Activated CD4-positive, alpha-beta T cell treated with anti-CD3 and anti-CD28 coated beads for 36 hours (primary cell): ENCODE measurements around the gene SLCO2B1. TPM values are rescaled to one million over a fixed set of nuclear protein-coding genes. Genes with fewer than 3 reads are reported as not detected.
A peak's percentile ranks its signal among the peaks of the same experiment; 100 is the strongest.
"Not testable (repeated sequence)": the region's sequence is repeated elsewhere in the genome, so short reads cannot be mapped to it uniquely, and the experiment has no call there.

Experiments
- ATAC-seq: fragments of 200-7000 bp; cut with Tn5 transposase; one replicate; pipeline ENCODE4 v1.10.0; 2021; ENCODE audit warnings: mild to moderate bottlenecking, moderate library complexity
- CTCF ChIA-PET: fragments of 350-600 bp; sonication (Branson Sonifier 250); formaldehyde crosslinking; loops from one replicate; lab custom pipeline; 2021; ENCODE audit warnings: antibody characterized with exemption; lab: Charles Lee
- POLR2A ChIA-PET: fragments of 350-600 bp; sonication (Branson Sonifier 250); formaldehyde crosslinking; loops from one replicate; lab custom pipeline; 2021; ENCODE audit warnings: antibody characterized with exemption, inconsistent platforms; lab: Charles Lee
- DNase-seq: peaks from one replicate; pipeline ENCODE4 v3.0.0-alpha.2; 2020
- H3K27ac Mint-ChIP-seq: one replicate; pipeline ENCODE4 v1.8.0; 2021; ENCODE audit warnings: mixed read lengths
- H3K27me3 Mint-ChIP-seq: one replicate; pipeline ENCODE4 v1.8.0; 2021; ENCODE audit warnings: mixed read lengths
- H3K36me3 Mint-ChIP-seq: one replicate; pipeline ENCODE4 v1.8.0; 2021; ENCODE audit warnings: low read depth, mixed read lengths
- H3K4me1 Mint-ChIP-seq: one replicate; pipeline ENCODE4 v1.8.0; 2021; ENCODE audit warnings: mixed read lengths
- H3K4me3 Mint-ChIP-seq: one replicate; pipeline ENCODE4 v1.8.0; 2021; ENCODE audit warnings: mild to moderate bottlenecking, moderate library complexity, mixed read lengths
- H3K9me3 Mint-ChIP-seq: one replicate; pipeline ENCODE4 v1.8.0; 2021; ENCODE audit warnings: low read depth, mixed read lengths
- intact Hi-C, 2 experiments: fragments of 100-400 bp; cut with DNase I in 1 of 2; cut with micrococcal nuclease in 1 of 2; formaldehyde crosslinking; loops; one replicate each; pipeline versions ENCODE4 v1.14.2 to v1.15.1; 2022 to 2024; cut with DNase I, micrococcal nuclease
- total RNA-seq, 2 experiments: library from RNA; stranded (reverse); gene quantifications; one replicate each; pipeline ENCODE4 v1.2.3, GENCODE V29; 2021

Gene SLCO2B1
- total RNA-seq, result not detected

DNA sequence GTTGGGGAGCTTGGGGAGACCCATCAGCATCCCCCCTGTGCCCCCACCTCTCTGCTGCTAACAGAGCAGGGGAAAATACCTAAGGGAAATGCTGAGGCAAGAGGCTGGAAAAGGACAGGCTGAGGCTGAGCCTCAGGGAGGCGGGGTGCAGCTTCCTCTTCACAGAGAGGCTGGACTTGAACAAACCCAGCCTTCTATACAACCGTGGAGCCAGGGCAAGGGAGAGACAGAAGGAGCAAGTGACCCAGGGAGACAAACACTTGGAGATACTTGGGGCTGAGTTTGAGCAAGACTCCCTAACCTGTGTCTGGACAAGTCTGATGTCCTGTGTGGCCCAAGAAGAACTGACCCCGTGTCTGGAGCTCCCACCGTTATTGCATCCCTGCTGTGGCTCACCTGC, at the start of gene SLCO2B1:
Gene SLCO2B1 (plus strand): TSS at position 229 of the 400 bp plus-strand sequence. CDS start 275 bp downstream, outside the sequence.
- ATAC-seq (no peak), DNase-seq (no peak)
- ChIA-PET POLR2A (no interaction called here), CTCF (interaction anchor here (0.6 to 2.1 kb wide), 4 partner anchors 8 to 676 kb away, joined by 3 to 12 read pairs (median 5); no protein-coding TSS in a partner anchor)
- Mint-ChIP-seq H3K27me3 (peaks cover 8% of the 10 kb centered on the region), H3K9me3 (no peaks in the 10 kb centered on the region), H3K36me3 (no peaks in the 10 kb centered on the region), H3K27ac (no peak within 1 kb of the TSS), H3K4me1 (peaks cover 4% of the 10 kb centered on the region), H3K4me3 (no peak within 1 kb of the TSS)
- intact Hi-C loops, result no loop called here

- intact Hi-C loops, result no loop called here
- H3K4me1 Mint-ChIP-seq, result peaks cover 19% of the 10 kb centered on the region
- ChIA-PET POLR2A (interaction anchor here (0.6 kb wide), 1 partner anchor 109 kb away, joined by 3 read pairs; no protein-coding TSS in a partner anchor), CTCF (interaction anchor here (0.6 kb wide), 1 partner anchor 189 kb away, joined by 3 read pairs; no protein-coding TSS in a partner anchor)
- H3K9me3 Mint-ChIP-seq, result no peaks in the 10 kb centered on the region
- no peak overlapping the region for H3K4me3 Mint-ChIP-seq
- DNase-seq (no peak), ATAC-seq (no peak)
- no peaks in the 10 kb centered on the region for H3K36me3 Mint-ChIP-seq
- H3K27ac Mint-ChIP-seq, result no peak overlapping the region
- H3K27me3 Mint-ChIP-seq, result peaks cover 33% of the 10 kb centered on the region
Observed at GRCh38 chr11:75101424-75102128, 49.3 kb upstream of the SLCO2B1 start.

- H3K27ac Mint-ChIP-seq, result no peak overlapping the region
- ChIA-PET POLR2A (interaction anchor here (0.6 kb wide), 1 partner anchor 971 kb away, joined by 3 read pairs; no protein-coding TSS in a partner anchor), CTCF (interaction anchor here (0.6 to 1.6 kb wide), 3 partner anchors 38 to 60 kb away, joined by 3 to 5 read pairs (median 3); no protein-coding TSS in a partner anchor)
- no peaks in the 10 kb centered on the region for H3K36me3 Mint-ChIP-seq
- H3K4me1 Mint-ChIP-seq, result peaks cover 19% of the 10 kb centered on the region
- no peaks in the 10 kb centered on the region for H3K9me3 Mint-ChIP-seq
- DNase-seq (peak; percentile 8), ATAC-seq (peak; percentile 63)
- intact Hi-C loops, result no loop called here
- H3K27me3 Mint-ChIP-seq, result peaks cover 25% of the 10 kb centered on the region
- H3K4me3 Mint-ChIP-seq, result no peak overlapping the region
Observed at GRCh38 chr11:75103380-75104026, 47.4 kb upstream of the SLCO2B1 start.

DNA sequence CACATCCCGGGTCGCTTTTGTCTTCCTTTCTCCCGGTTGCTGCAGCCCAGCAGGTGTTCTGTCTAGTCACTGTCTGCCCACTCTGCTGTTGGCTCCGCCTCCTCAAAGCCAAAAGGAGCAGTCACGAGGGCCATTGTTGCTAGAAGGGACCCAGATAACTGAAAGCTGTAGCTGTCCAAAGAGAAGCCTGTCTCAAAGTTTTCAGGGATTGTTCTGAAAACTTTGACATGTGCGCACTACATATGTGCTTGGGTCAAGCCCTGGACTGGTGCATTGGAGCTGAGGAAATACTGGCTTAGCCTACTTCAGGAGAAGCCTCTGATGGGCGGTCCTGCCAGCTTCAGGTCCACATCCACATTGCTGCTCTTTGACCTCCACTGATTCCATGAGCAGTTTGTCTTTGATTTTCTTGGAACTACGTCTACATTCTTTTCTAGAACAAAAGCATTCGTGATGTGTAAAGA, 45.4 kb upstream of the SLCO2B1 start:
- intact Hi-C loops, result no loop called here
- no peak for ATAC-seq
- ChIA-PET POLR2A (no interaction called here), CTCF (no interaction called here)
- Mint-ChIP-seq H3K4me3 (no peak overlapping the region), H3K36me3 (no peaks in the 10 kb centered on the region), H3K27ac (no peak overlapping the region), H3K9me3 (no peaks in the 10 kb centered on the region), H3K4me1 (peaks cover 15% of the 10 kb centered on the region), H3K27me3 (peaks cover 22% of the 10 kb centered on the region)
- DNase-seq, result no peak

DNA sequence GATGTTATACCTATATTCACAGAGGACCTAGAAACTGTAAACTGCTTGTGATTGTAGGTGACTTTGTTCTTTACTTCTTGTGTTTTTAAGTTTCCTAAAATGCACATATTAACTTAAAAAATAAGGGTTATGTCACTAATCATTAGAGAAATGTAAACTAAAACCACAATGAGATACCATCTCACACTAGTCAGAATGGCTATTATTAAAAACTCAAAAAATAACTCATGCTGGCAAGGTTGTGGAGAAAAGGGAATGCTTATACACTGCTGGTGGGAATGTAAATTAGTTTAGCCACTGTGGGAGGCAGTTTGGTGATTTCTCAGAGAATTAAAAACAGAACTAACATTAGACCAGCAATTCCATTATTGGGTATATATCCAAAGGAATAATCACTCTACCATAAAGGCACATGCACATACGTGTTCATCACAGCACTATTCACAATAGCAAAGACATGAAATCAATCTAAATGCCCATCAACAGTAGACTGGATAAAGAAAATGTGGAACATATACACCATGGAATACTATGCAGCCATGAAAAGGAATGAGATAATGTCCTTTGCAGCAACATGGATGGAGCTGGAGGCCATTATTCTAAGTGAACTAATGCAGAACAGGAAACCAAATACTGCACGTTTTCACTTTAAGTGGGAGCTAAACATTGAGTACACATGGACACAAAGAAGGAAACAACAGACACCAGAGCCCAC, 44.8 kb upstream of the SLCO2B1 start:
- H3K27ac Mint-ChIP-seq, H3K9me3 Mint-ChIP-seq, DNase-seq, ATAC-seq, H3K36me3 Mint-ChIP-seq, H3K4me3 Mint-ChIP-seq, POLR2A ChIA-PET, intact Hi-C loops: not testable (repeated sequence)
- H3K4me1 Mint-ChIP-seq, result peaks cover 11% of the 10 kb centered on the region
- CTCF ChIA-PET, result interaction anchor here (0.6 kb wide), 1 partner anchor 619 kb away, joined by 3 read pairs; no protein-coding TSS in a partner anchor
- H3K27me3 Mint-ChIP-seq, result peaks cover 22% of the 10 kb centered on the region

- ATAC-seq (no peak), DNase-seq (no peak)
- Mint-ChIP-seq H3K4me3 (no peak overlapping the region), H3K9me3 (peaks cover 8% of the 10 kb centered on the region), H3K36me3 (no peaks in the 10 kb centered on the region), H3K27me3 (peaks cover 18% of the 10 kb centered on the region), H3K27ac (no peak overlapping the region), H3K4me1 (peaks cover 11% of the 10 kb centered on the region)
- intact Hi-C loops, result no loop called here
- ChIA-PET POLR2A (no interaction called here), CTCF (interaction anchor here (0.6 kb wide), 1 partner anchor 618 kb away, joined by 3 read pairs; no protein-coding TSS in a partner anchor)
Observed at GRCh38 chr11:75107187-75107586, 43.7 kb upstream of the SLCO2B1 start.

GRCh38 chr11:75112200-75112599, 38.7 kb upstream of the SLCO2B1 start:
- intact Hi-C loops, result no loop called here
- Mint-ChIP-seq H3K27ac (no peak overlapping the region), H3K36me3 (no peaks in the 10 kb centered on the region), H3K4me1 (no peaks in the 10 kb centered on the region), H3K27me3 (peaks cover 12% of the 10 kb centered on the region), H3K9me3 (peaks cover 13% of the 10 kb centered on the region), H3K4me3 (no peak overlapping the region)
- ChIA-PET POLR2A (no interaction called here), CTCF (interaction anchor here (1.0 to 1.2 kb wide), 2 partner anchors 15 to 47 kb away, joined by 3 read pairs; partner anchors contain the start of gene OR2AT4)
- DNase-seq (no peak), ATAC-seq (no peak)

DNA sequence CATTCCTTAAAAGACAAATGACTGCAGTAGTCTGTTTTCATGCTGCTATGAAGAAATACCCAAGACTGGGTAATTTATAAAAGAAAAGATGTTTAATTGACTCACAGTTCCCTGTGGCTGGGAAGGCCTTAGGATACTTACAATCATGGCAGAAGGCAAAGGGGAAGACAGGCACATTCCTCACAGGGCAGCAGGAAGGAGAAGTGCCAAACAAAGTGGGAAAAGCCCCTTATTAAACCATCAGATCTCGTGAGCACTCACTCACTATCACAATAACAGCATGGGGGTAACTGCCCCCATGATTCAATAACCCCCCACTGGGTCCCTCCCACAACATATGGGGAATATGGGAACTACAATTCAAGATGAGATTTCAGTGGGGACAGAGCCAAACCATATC, 37.9 kb upstream of the SLCO2B1 start:
- Mint-ChIP-seq H3K4me1 (no peaks in the 10 kb centered on the region), H3K4me3 (no peak overlapping the region), H3K27ac (no peak overlapping the region), H3K9me3 (peaks cover 13% of the 10 kb centered on the region), H3K36me3 (no peaks in the 10 kb centered on the region), H3K27me3 (peaks cover 12% of the 10 kb centered on the region)
- ChIA-PET CTCF (no interaction called here), POLR2A (no interaction called here)
- DNase-seq (no peak), ATAC-seq (no peak)
- intact Hi-C loops, result no loop called here

GRCh38 chr11:75114465-75114864, 36.4 kb upstream of the SLCO2B1 start:
- H3K27ac Mint-ChIP-seq, result no peak overlapping the region
- peaks cover 16% of the 10 kb centered on the region for H3K9me3 Mint-ChIP-seq
- ATAC-seq (no peak), DNase-seq (no peak)
- no peak overlapping the region for H3K4me3 Mint-ChIP-seq
- peaks cover 21% of the 10 kb centered on the region for H3K27me3 Mint-ChIP-seq
- intact Hi-C loops, result no loop called here
- ChIA-PET CTCF (no interaction called here), POLR2A (no interaction called here)
- H3K36me3 Mint-ChIP-seq, result no peaks in the 10 kb centered on the region
- H3K4me1 Mint-ChIP-seq, result no peaks in the 10 kb centered on the region

DNA sequence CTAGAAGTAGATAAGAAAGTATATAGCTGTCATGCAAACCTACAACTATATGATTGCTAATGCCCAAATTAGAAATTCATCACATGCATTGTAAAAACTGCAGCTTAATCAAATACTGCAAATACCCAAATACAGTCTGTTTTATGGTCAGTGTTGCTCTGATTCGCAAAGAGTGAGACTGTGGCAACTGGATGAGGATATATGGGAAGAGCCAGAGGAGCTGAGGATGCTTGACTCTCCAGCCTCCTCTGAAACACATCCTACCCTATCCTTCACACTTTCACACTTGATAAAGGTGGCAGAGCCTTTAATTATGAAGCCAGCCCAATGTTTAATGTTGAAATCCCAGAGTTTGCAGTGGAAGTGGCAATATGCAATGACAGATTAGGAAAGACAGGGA, 32.3 kb upstream of the SLCO2B1 start:
- Mint-ChIP-seq H3K4me1 (no peaks in the 10 kb centered on the region), H3K9me3 (peaks cover 7% of the 10 kb centered on the region), H3K27me3 (peaks cover 26% of the 10 kb centered on the region), H3K27ac (no peak overlapping the region), H3K4me3 (no peak overlapping the region), H3K36me3 (no peaks in the 10 kb centered on the region)
- ChIA-PET CTCF (interaction anchor here (1.1 kb wide), 1 partner anchor 24 kb away, joined by 4 read pairs; no protein-coding TSS in a partner anchor), POLR2A (no interaction called here)
- intact Hi-C loops, result no loop called here
- DNase-seq, result no peak
- no peak for ATAC-seq

- no peak overlapping the region for H3K27ac Mint-ChIP-seq
- no peak for DNase-seq
- peaks cover 17% of the 10 kb centered on the region for H3K27me3 Mint-ChIP-seq
- CTCF ChIA-PET, result interaction anchor here (0.7 kb wide), 1 partner anchor 16 kb away, joined by 3 read pairs; no protein-coding TSS in a partner anchor
- H3K36me3 Mint-ChIP-seq, result no peaks in the 10 kb centered on the region
- intact Hi-C loops, result no loop called here
- H3K9me3 Mint-ChIP-seq, result no peaks in the 10 kb centered on the region
- H3K4me3 Mint-ChIP-seq, result no peak overlapping the region
- POLR2A ChIA-PET, result no interaction called here
- H3K4me1 Mint-ChIP-seq, result no peaks in the 10 kb centered on the region
- no peak for ATAC-seq
Observed at GRCh38 chr11:75126564-75126963, 24.3 kb upstream of the SLCO2B1 start.
